Thyroid gland (tissue), 4 donors: ENCODE measurements around the gene TMEM69. TPM values are rescaled to one million over a fixed set of nuclear protein-coding genes. Genes with fewer than 3 reads are reported as not detected.

Source experiments
- DNase-seq, 2 donors: peaks; one replicate each; pipeline ENCODE4 v3.0.0-alpha.2; 2019
- H3K27ac ChIP-seq, 3 donors: fragments of 200-600 bp; sonication (generic); 1 replicate in 2 of 3; 2 replicates in 1 of 3; pipeline ENCODE4 v1.5.1; 2016 to 2019; ENCODE audit warnings: mild to moderate bottlenecking in 1 of 3, moderate library complexity in 1 of 3
- H3K27me3 ChIP-seq: fragments of 200-600 bp; sonication (generic); one replicate; pipeline ENCODE4 v1.5.1; 2019
- H3K36me3 ChIP-seq, 2 donors: fragments of 200-600 bp; sonication (generic); one replicate each; pipeline ENCODE4 v1.5.1; 2016 to 2019
- H3K4me1 ChIP-seq, 2 donors: fragments of 200-600 bp; sonication (generic); one replicate each; pipeline ENCODE4 v1.5.1; 2017 to 2019
- H3K4me3 ChIP-seq, 3 donors: fragments of 200-600 bp; sonication (generic); replicated peaks in 1 of 3; 1 replicate in 2 of 3; 2 replicates in 1 of 3; pipeline ENCODE4 v1.5.1; 2016; ENCODE audit warnings: mild to moderate bottlenecking in 1 of 3
- H3K9me3 ChIP-seq: fragments of 200-600 bp; sonication (generic); one replicate; pipeline ENCODE4 v1.5.1; 2017
- CTCF ChIP-seq, 6 experiments: fragments of 200-600 bp in 3 of 6; fragments of 450-650 bp in 3 of 6; sonication (generic) in 3 of 6; IDR thresholded peaks; one replicate each; pipeline ENCODE4 v1.5.1; 2016 to 2019; ENCODE audit warnings: antibody characterized with exemption in 6 of 6, mild to moderate bottlenecking in 2 of 6, inconsistent platforms in 1 of 6, moderate library complexity in 1 of 6
- POLR2A ChIP-seq, 2 donors: fragments of 450-650 bp; IDR thresholded peaks; one replicate each; pipeline ENCODE4 v1.6.1; 2017; ENCODE audit warnings: antibody characterized with exemption in 2 of 2, mild to moderate bottlenecking in 2 of 2, moderate library complexity in 1 of 2
- WGBS, 2 donors: methylation state at CpG; one replicate each; pipeline ENCODE4 v1.1.5; 2017; 5-methylcytosine and 5-hydroxymethylcytosine counted together
- intact Hi-C: fragments of 100-400 bp; cut with DNase I; formaldehyde crosslinking; loops from one replicate; pipeline ENCODE4 v1.15.1; 2023
- total RNA-seq, 4 donors: library from RNA; depleted of rRNA; stranded (reverse); fragments of >200 nt; gene quantifications; one replicate each; pipeline ENCODE4 v1.2.3, GENCODE V29; 2016

TMEM69 gene
- total RNA-seq, 4 donors from 2014 or later: 15.7 to 30.9 (median 25.7) TPM

- WGBS, 2 donors: 91 to 96% methylated on average over 2 of the region's 2 CpGs
- H3K36me3 ChIP-seq: peaks cover 43 to 46% of the 10 kb centered on the region in 2 donors
- intact Hi-C loops: no loop called here
- H3K4me1 ChIP-seq: no peaks in the 10 kb centered on the region
- DNase-seq: no peak
- TF ChIP-seq POLR2A (IDR thresholded peaks at IDR 0.05): no peak
- TF ChIP-seq CTCF (IDR thresholded peaks at IDR 0.05): no peak
- H3K9me3 ChIP-seq: no peaks in the 10 kb centered on the region
- H3K27me3 ChIP-seq: no peaks in the 10 kb centered on the region
- H3K4me3 ChIP-seq: no peak overlapping the region
- no peak overlapping the region for H3K27ac ChIP-seq
These were observed 28.8 kb upstream of the TMEM69 start for GRCh38 chr1:45659222-45659621.

GRCh38 chr1:45660336-45660735 lies 27.6 kb upstream of the TMEM69 start:
- no peak overlapping the region for H3K27ac ChIP-seq
- intact Hi-C loops: no loop called here
- H3K36me3 ChIP-seq: peaks cover 34 to 35% of the 10 kb centered on the region in 2 donors
- no peaks in the 10 kb centered on the region for H3K4me1 ChIP-seq
- no peaks in the 10 kb centered on the region for H3K9me3 ChIP-seq
- H3K4me3 ChIP-seq: no peak overlapping the region
- H3K27me3 ChIP-seq: no peaks in the 10 kb centered on the region
- no peak for DNase-seq
- TF ChIP-seq POLR2A (IDR thresholded peaks at IDR 0.05) (no peak), CTCF (IDR thresholded peaks at IDR 0.05) (no peak)
- 70 to 88% methylated on average over 2 of the region's 2 CpGs for WGBS, 2 donors

GRCh38 chr1:45666836-45667235 lies 21.1 kb upstream of the TMEM69 start:
- H3K4me1 ChIP-seq: peaks cover 13 to 40% of the 10 kb centered on the region in 2 donors
- no peak for DNase-seq
- H3K4me3 ChIP-seq: no peak overlapping the region
- WGBS, 2 donors: 89% methylated on average over 2 of the region's 2 CpGs
- no peaks in the 10 kb centered on the region for H3K27me3 ChIP-seq
- intact Hi-C loops: no loop called here
- H3K9me3 ChIP-seq: no peaks in the 10 kb centered on the region
- TF ChIP-seq POLR2A (IDR thresholded peaks at IDR 0.05): no peak
- H3K36me3 ChIP-seq: no peaks in the 10 kb centered on the region
- no peak overlapping the region for H3K27ac ChIP-seq

GRCh38 chr1:45667321-45668111 lies 20.5 kb upstream of the TMEM69 start:
- Histone ChIP-seq H3K27ac (no peak overlapping the region), H3K27me3 (no peaks in the 10 kb centered on the region), H3K36me3 (no peaks in the 10 kb centered on the region), H3K9me3 (no peaks in the 10 kb centered on the region), H3K4me1 (peaks cover 13 to 43% of the 10 kb centered on the region in 2 donors), H3K4me3 (no peak overlapping the region)
- intact Hi-C loops: no loop called here
- TF ChIP-seq POLR2A (IDR thresholded peaks at IDR 0.05) (no peak), CTCF (IDR thresholded peaks at IDR 0.05) (no peak)
- 86 to 90% methylated on average over 8 of the region's 8 CpGs for WGBS, 2 donors
- no peak for DNase-seq

GRCh38 chr1:45668526-45668925 lies 19.5 kb upstream of the TMEM69 start:
- no peak overlapping the region for H3K27ac ChIP-seq
- intact Hi-C loops: no loop called here
- H3K4me1 ChIP-seq: peaks cover 21 to 53% of the 10 kb centered on the region in 2 donors
- 94 to 99% methylated on average over 4 of the region's 4 CpGs for WGBS, 2 donors
- H3K27me3 ChIP-seq: no peaks in the 10 kb centered on the region
- no peak for DNase-seq
- H3K9me3 ChIP-seq: no peaks in the 10 kb centered on the region
- no peak overlapping the region for H3K4me3 ChIP-seq
- H3K36me3 ChIP-seq: no peaks in the 10 kb centered on the region
- TF ChIP-seq CTCF (IDR thresholded peaks at IDR 0.05): no peak
- TF ChIP-seq POLR2A (IDR thresholded peaks at IDR 0.05): no peak
